Heart left ventricle (tissue), 16 donors: ENCODE data around the gene DEPP1. TPM values are rescaled to one million over a fixed set of nuclear protein-coding genes. Genes with fewer than 3 reads are reported as not detected.

Experiments used
- ATAC-seq, 4 donors: fragments of 200-7000 bp; cut with Tn5 transposase; one replicate each; pipeline ENCODE4 v1.9.1; 2020 to 2022; ENCODE audit warnings: moderate library complexity in 4 of 4, mild to moderate bottlenecking in 3 of 4, moderate number of reproducible peaks in 1 of 4
- DNase-seq, 5 donors: peaks; one replicate each; pipeline ENCODE4 v3.0.0-alpha.2; 2020
- H3K27ac ChIP-seq, 12 donors: fragments of 200-600 bp; sonication (generic) in 4 of 12; one replicate each; pipeline versions ENCODE4 v1.5.0 to v1.8.0; 2016 to 2022; ENCODE audit warnings: mild to moderate bottlenecking in 2 of 12
- H3K27me3 ChIP-seq, 9 donors: fragments of 200-600 bp; sonication (generic) in 2 of 9; one replicate each; pipeline versions ENCODE4 v1.5.1 to v1.8.0; 2016 to 2022; ENCODE audit warnings: mild to moderate bottlenecking in 3 of 9
- H3K36me3 ChIP-seq, 9 donors: fragments of 200-600 bp; sonication (generic) in 2 of 9; one replicate each; pipeline versions ENCODE4 v1.5.0 to v1.8.0; 2018 to 2022; ENCODE audit warnings: mild to moderate bottlenecking in 2 of 9
- H3K4me1 ChIP-seq, 12 donors: fragments of 200-600 bp; sonication (generic) in 4 of 12; one replicate each; pipeline versions ENCODE4 v1.5.0 to v1.8.0; 2016 to 2022; ENCODE audit warnings: mild to moderate bottlenecking in 3 of 12
- H3K4me3 ChIP-seq, 12 donors: fragments of 200-600 bp; sonication (generic) in 4 of 12; one replicate each; pipeline versions ENCODE4 v1.5.0 to v1.8.0; 2017 to 2022; ENCODE audit warnings: mild to moderate bottlenecking in 9 of 12, moderate library complexity in 4 of 12
- H3K9me3 ChIP-seq, 12 donors: fragments of 200-600 bp; sonication (generic) in 4 of 12; one replicate each; pipeline versions ENCODE4 v1.5.0 to v1.8.0; 2016 to 2022; ENCODE audit warnings: mild to moderate bottlenecking in 1 of 12
- CTCF ChIP-seq, 12 donors: fragments of 200-600 bp; sonication (generic) in 4 of 12; IDR thresholded peaks; one replicate each; pipeline versions ENCODE4 v1.5.0 to v1.8.0; 2018 to 2022; ENCODE audit warnings: antibody characterized with exemption in 12 of 12, mild to moderate bottlenecking in 5 of 12
- POLR2A ChIP-seq, 2 donors: fragments of 450-650 bp; IDR thresholded peaks; one replicate each; pipeline ENCODE4 v1.6.1; 2017; ENCODE audit warnings: antibody characterized with exemption in 2 of 2, mild to moderate bottlenecking in 2 of 2, moderate library complexity in 2 of 2
- WGBS, 4 donors: extraction: QIAGEN DNeasy Blood & Tissue Kit in 2 of 4; methylation state at CpG; one replicate each; pipeline versions ENCODE4 v1.1.5 to v1.1.7; 2013 to 2018; 5-methylcytosine and 5-hydroxymethylcytosine counted together
- intact Hi-C, 10 donors: fragments of 100-400 bp; cut with DNase I; formaldehyde crosslinking; loops; one replicate each; pipeline versions ENCODE4 v1.11.1 to v1.14.2; 2022
- polyA plus RNA-seq, 2 donors: library from polyadenylated mRNA; stranded (reverse); fragments of 200-250 nt; gene quantifications; one replicate each; pipeline ENCODE4 v1.2.3, GENCODE V29; 2013
- total RNA-seq, 9 donors: library from RNA; depleted of rRNA in 2 of 9; stranded (reverse); fragments of >200 nt in 2 of 9; fragmentation: NEBNext Ultra II Directional in 3 of 9; extraction: Animal tissue kit (Norgen Biotek cat#: 25700) in 3 of 9; gene quantifications; one replicate each; pipeline versions ENCODE4 v1.1.0 to v1.2.4, GENCODE V29; 2016 to 2023
- donor health status: ischemic (EF 13 %, LVEDD 7.1; RV severe dilation, severe dysfunction).
- donor health status: healthy with polysubstance abuse.
- donor health status: DM: no; HTN: yes; CAD: no.
- donor health status: DM: no; HTN: no; CAD: no.
- donor health status: ischemic (EF 25% LVEDD 6.9; RV normal size, moderate dysfunction).
- donor health status: ischemic (EF 25% LVEDD 5.7; RV mildly dilated, moderate dysfunction).
- donor health status: healthy.
- donor health status: DM: yes; HTN: yes; CAD: no.
- donor health status: ischemic (EF 35%, LVEDD 5.7; RV mildly dilated, moderate dysfunction).
- donor health status: nonischemic (EF 11% LVEDD 7.7; RV severe dilation, severe dysfunction).
- donor health status: DM: yes; HTN: yes; CAD: no.
- donor health status: PGD.
- donor health status: ischemic (EF 29% LVEDD 5.4; RV normal size, mild dysfunction).
- donor health status: nonischemic (EF 23%, LVEDD 6.1; RV moderate dilation, normal function).

Gene DEPP1
- total and polyA plus RNA-seq, 11 donors, result 11.0 to 76.5 (median 22.7) TPM

DNA sequence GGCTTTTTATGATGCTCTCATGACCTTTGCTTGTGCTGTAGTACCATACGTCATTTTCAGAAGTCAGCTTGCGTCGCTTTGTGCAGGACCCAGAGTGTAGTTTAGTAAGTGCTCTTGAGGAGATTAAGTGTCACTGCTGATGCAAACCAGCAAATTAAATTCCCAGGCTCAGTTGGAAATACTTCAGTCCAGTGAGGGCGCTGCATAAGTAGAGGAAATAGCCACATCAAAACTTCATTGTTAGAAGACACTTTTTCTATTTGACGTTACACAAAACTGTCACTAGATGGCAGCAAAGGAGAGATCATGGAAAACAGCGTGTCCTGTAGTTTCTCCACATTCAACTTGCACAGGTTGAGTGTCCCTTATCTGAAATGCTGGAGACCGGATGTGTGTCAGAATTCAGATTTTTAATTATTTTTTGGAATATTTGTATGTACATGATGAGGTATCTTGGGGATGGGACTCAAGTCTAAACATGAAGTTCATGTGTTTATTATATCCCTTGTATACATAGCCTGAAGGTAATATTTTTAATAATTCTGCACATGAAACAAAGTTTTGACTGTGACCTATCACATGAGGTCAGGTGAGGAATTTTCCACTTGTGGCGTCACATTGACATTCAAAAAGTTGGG is 30.0 kb upstream of the DEPP1 start:
- DNase-seq (no peak), ATAC-seq (peak; percentile 64 to 92 (median 86))
- Histone ChIP-seq H3K27ac (no peak overlapping the region), H3K9me3 (peaks cover 0 to 2% (median 0%) of the 10 kb centered on the region in 12 donors), H3K27me3 (no peaks in the 10 kb centered on the region), H3K36me3 (peaks cover 0 to 23% (median 20%) of the 10 kb centered on the region in 9 donors), H3K4me1 (peaks cover 0 to 20% (median 3%) of the 10 kb centered on the region in 12 donors), H3K4me3 (no peak overlapping the region)
- 3 to 5% (median 5%) methylated on average over 8 of the region's 8 CpGs for WGBS, 4 donors
- TF ChIP-seq CTCF (IDR thresholded peaks at IDR 0.05) (peak; percentile 65 to 93 (median 82)), POLR2A (IDR thresholded peaks at IDR 0.05) (no peak)
- intact Hi-C loops, result loop anchor here in 4 of 10 donors (2.0 to 10.0 kb wide), 8 partner anchors 76 to 1016 kb away; no protein-coding TSS in a partner anchor

DNA sequence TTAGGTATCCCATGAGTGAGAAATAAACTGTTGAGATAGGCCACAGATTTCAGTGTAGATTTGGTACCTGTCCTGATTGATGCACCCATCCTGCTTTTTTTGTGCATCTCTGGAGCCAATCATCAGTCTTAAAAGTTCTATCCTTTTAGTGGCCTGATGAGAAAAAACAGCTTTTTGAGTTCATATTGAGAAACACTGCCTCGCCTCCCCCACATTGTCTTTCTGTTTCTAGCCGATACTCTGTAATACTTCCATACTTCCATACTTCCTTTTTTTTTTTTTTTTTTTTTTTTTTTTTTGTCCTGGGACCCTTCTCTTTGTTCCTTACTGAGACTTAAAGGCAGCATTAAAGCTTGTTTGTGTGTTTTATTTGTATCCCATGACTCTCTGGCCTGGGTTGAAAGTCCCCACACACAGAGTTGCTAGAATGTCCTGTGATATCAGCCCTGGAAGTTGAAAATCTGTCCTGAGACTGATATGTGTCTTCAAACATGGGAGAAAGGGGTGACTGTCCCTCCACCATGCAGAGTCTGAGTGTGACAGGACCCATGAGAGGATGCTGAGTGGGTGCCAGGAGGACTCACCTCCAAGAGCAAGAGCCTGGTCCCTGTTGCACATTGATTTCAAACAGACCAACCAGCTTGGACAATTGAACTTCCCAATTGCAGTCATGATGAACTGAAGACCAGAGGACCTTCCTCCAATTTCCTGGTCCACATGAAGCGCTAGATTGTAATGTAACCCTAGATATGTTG is 27.8 kb upstream of the DEPP1 start:
- DNase-seq (no peak), ATAC-seq (no peak)
- Histone ChIP-seq H3K4me3 (no peak overlapping the region), H3K36me3 (peaks cover 0 to 30% (median 26%) of the 10 kb centered on the region in 9 donors), H3K4me1 (peaks cover 2 to 33% (median 14%) of the 10 kb centered on the region in 12 donors), H3K27ac (no peak overlapping the region), H3K9me3 (peaks cover 0 to 4% (median 0%) of the 10 kb centered on the region in 12 donors), H3K27me3 (no peaks in the 10 kb centered on the region)
- TF ChIP-seq CTCF (IDR thresholded peaks at IDR 0.05) (no peak), POLR2A (IDR thresholded peaks at IDR 0.05) (no peak)
- intact Hi-C loops, result loop anchor here in 3 of 10 donors (5.0 to 10.0 kb wide), 7 partner anchors 228 to 1018 kb away; no protein-coding TSS in a partner anchor
- 85 to 92% (median 89%) methylated on average over 3 of the region's 3 CpGs for WGBS, 4 donors

- Histone ChIP-seq H3K4me3 (no peak overlapping the region), H3K9me3 (peaks cover 0 to 4% (median 0%) of the 10 kb centered on the region in 12 donors), H3K36me3 (peaks cover 0 to 30% (median 26%) of the 10 kb centered on the region in 9 donors), H3K27ac (no peak overlapping the region), H3K4me1 (peaks cover 2 to 36% (median 17%) of the 10 kb centered on the region in 12 donors), H3K27me3 (no peaks in the 10 kb centered on the region)
- WGBS, 4 donors, result 93 to 100% (median 98%) methylated on average over 1 of the region's 1 CpG
- intact Hi-C loops, result loop anchor here in 3 of 10 donors (5.0 to 10.0 kb wide), 7 partner anchors 230 to 1020 kb away; no protein-coding TSS in a partner anchor
- DNase-seq (no peak), ATAC-seq (no peak)
- TF ChIP-seq POLR2A (IDR thresholded peaks at IDR 0.05) (no peak), CTCF (IDR thresholded peaks at IDR 0.05) (no peak)
Measured at GRCh38 chr10:45005284-45005683, 26.7 kb upstream of the DEPP1 start.

DNA sequence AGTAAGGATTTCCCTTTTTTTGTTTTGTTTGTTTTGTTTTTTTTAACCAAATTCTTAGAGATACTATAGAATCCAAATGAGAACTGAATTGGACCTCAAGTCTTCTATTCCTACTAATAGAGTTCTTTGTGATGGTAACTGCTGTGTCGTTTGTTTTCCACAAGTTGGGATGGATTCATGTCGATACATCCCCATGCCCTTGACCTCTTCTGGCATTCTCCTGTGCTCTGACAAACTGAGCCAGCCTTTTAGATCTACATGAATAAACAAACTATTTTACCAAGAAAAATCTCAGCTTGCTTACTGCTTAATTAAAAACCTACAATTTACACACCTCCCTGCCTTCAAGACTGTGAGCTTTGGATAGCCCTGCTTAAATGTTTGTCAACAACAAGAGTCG is 26.1 kb upstream of the DEPP1 start:
- peaks cover 2 to 42% (median 24%) of the 10 kb centered on the region in 12 donors for H3K4me1 ChIP-seq

More for the DNA sequence above, 26.1 kb upstream of the DEPP1 start:
- no peak overlapping the region for H3K4me3 ChIP-seq
- ATAC-seq (no peak), DNase-seq (no peak)
- peaks cover 0 to 4% (median 0%) of the 10 kb centered on the region in 12 donors for H3K9me3 ChIP-seq
- 44 to 62% (median 57%) methylated on average over 3 of the region's 3 CpGs for WGBS, 4 donors
- intact Hi-C loops, result loop anchor here in 4 of 10 donors (5.0 to 10.0 kb wide), 9 partner anchors 47 to 1020 kb away; partner anchors contain the start of genes RASSF4 (in 1 of the 4) and ZFAND4 (in 1 of the 4)
- no peak overlapping the region for H3K27ac ChIP-seq
- peaks cover 0 to 30% (median 26%) of the 10 kb centered on the region in 9 donors for H3K36me3 ChIP-seq
- H3K27me3 ChIP-seq, result no peaks in the 10 kb centered on the region
- no peak for TF ChIP-seq POLR2A (IDR thresholded peaks at IDR 0.05)
- TF ChIP-seq CTCF (IDR thresholded peaks at IDR 0.05), result no peak
